Mucosa of stomach (tissue), 1 donor: Measurements from ENCODE around the gene VEGFA.
A peak's percentile ranks its signal among the peaks of the same experiment; 100 is the strongest.

Source experiments
- H3K27me3 ChIP-seq: one replicate; pipeline ENCODE4 v1.7.0; 2013; ENCODE audit warnings: mild to moderate bottlenecking, low read length; ENCODE audit not compliant: control insufficient read depth, insufficient read depth
- H3K36me3 ChIP-seq: one replicate; pipeline ENCODE4 v1.7.0; 2013; ENCODE audit warnings: low read length; ENCODE audit not compliant: control insufficient read depth, insufficient read depth
- H3K4me1 ChIP-seq: one replicate; pipeline ENCODE4 v1.7.0; 2013; ENCODE audit warnings: mild to moderate bottlenecking, low read length; ENCODE audit not compliant: control insufficient read depth, insufficient read depth
- H3K4me3 ChIP-seq: one replicate; pipeline ENCODE4 v1.7.0; 2013; ENCODE audit warnings: low read length
- H3K9ac ChIP-seq: one replicate; pipeline ENCODE4 v1.7.0; 2013; ENCODE audit warnings: mild to moderate bottlenecking, low read length, moderate library complexity
- H3K9me3 ChIP-seq: one replicate; pipeline ENCODE4 v1.7.0; 2013; ENCODE audit warnings: mild to moderate bottlenecking, low read length, moderate library complexity; ENCODE audit not compliant: control insufficient read depth
- donor health status: Pancreatic carcinoma.

Gene VEGFA

GRCh38 chr6:43788301-43788700 lies 18.3 kb downstream of the VEGFA start:
- peaks cover 8% of the 10 kb centered on the region for H3K36me3 ChIP-seq
- no peaks in the 10 kb centered on the region for H3K9me3 ChIP-seq
- no peak overlapping the region for H3K9ac ChIP-seq
- no peaks in the 10 kb centered on the region for H3K27me3 ChIP-seq
- H3K4me1 ChIP-seq: peaks cover 25% of the 10 kb centered on the region
- H3K4me3 ChIP-seq: no peak overlapping the region

- no peaks in the 10 kb centered on the region for H3K9me3 ChIP-seq
These were observed 19.4 kb downstream of the VEGFA start for GRCh38 chr6:43789447-43789846.

DNA sequence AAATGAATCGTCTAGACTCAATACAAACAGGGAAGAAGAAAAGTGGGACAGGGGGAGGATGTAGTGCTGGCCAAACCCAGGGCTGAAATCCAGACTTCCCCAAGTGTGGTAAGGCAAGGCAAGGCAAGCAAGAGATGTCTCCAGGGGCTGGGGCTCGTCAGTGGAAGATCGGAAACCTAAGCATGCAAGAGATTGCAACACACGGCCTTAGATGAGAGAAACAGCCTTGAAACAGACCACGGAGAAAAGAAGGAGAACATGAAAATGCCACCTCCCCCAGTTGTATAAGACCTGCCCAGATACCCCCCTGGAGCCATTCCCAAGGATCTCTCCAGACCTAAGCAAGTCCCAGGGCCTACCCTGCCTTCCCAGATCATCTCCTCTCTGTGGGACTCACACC lies 20.0 kb downstream of the VEGFA start:
- H3K9me3 ChIP-seq: no peaks in the 10 kb centered on the region
- H3K4me1 ChIP-seq: peaks cover 17% of the 10 kb centered on the region
- H3K9ac ChIP-seq: no peak overlapping the region
- no peaks in the 10 kb centered on the region for H3K27me3 ChIP-seq
- H3K36me3 ChIP-seq: no peaks in the 10 kb centered on the region
- H3K4me3 ChIP-seq: no peak overlapping the region

More at GRCh38 chr6:43789447-43789846, 19.4 kb downstream of the VEGFA start:
- H3K4me3 ChIP-seq: no peak overlapping the region
- H3K36me3 ChIP-seq: peaks cover 2% of the 10 kb centered on the region
- no peak overlapping the region for H3K9ac ChIP-seq
- peaks cover 17% of the 10 kb centered on the region for H3K4me1 ChIP-seq
- H3K27me3 ChIP-seq: no peaks in the 10 kb centered on the region

- Histone ChIP-seq H3K27me3 (no peaks in the 10 kb centered on the region), H3K9me3 (no peaks in the 10 kb centered on the region), H3K9ac (no peak overlapping the region), H3K36me3 (no peaks in the 10 kb centered on the region), H3K4me1 (peaks cover 6% of the 10 kb centered on the region), H3K4me3 (no peak overlapping the region)
These were observed 21.9 kb downstream of the VEGFA start for GRCh38 chr6:43791745-43792422.

DNA sequence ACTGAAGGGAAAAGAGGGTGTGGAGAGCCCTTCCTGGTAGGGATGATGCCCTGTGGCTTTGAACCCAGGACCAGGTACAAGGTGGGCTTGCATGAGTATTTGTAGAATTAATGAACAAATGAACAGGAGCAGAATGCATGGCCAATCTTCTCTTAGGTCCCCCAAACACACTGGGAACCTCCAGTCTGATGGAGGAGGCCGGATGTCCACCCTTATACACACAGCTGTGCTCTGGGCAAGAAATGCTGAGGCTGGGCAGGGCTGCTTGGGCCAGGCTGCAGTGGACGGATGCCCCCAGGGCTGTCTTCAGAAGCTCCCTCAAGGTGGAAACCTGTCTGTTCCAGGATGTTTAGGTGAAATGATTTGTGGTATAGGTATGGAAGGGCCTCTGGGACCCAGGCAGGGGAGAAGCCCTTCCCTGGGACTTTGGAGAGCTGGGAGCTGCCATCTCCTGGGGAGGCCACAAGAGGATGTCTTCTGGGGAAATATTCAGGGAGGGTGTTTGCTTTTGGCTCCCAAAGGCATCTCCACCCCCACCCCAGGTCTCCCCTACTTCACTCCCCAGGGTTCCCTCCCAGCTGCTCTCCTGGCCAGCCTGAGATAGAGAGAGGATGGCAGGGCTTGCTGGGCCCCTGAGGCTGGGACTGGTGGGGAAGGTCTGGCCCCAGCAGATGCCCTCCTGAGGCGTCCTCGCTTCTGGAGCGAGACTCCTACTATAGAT lies 23.3 kb downstream of the VEGFA start:
- Histone ChIP-seq H3K4me1 (peaks cover 14% of the 10 kb centered on the region), H3K9ac (no peak overlapping the region), H3K36me3 (no peaks in the 10 kb centered on the region), H3K9me3 (no peaks in the 10 kb centered on the region), H3K27me3 (no peaks in the 10 kb centered on the region), H3K4me3 (no peak overlapping the region)

- no peaks in the 10 kb centered on the region for H3K9me3 ChIP-seq
- H3K4me1 ChIP-seq: peaks cover 20% of the 10 kb centered on the region
- no peak overlapping the region for H3K9ac ChIP-seq
- no peak overlapping the region for H3K4me3 ChIP-seq
- no peaks in the 10 kb centered on the region for H3K27me3 ChIP-seq
- H3K36me3 ChIP-seq: no peaks in the 10 kb centered on the region
These were observed 23.8 kb downstream of the VEGFA start for GRCh38 chr6:43793875-43794242.

DNA sequence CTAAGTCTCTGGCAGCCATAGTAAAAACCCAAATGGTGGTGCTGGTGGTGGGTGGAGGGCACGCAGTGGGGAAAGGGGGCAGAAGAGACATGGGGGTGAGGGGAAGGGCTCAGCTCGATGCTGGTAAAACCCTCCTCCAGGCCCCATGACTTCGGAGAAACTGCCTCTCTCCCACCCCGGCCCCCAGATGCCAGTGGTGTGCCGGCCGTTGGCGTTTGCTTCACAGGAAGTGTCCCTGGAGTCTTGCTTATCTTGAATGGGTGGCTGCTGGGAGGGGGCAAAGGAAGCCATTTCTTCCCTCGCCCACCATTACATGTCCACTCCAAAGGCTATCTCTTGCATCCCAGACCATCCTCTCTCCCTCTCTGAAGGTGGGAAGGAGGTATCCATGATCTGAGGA lies 25.4 kb downstream of the VEGFA start:
- Histone ChIP-seq H3K4me3 (no peak overlapping the region), H3K9me3 (no peaks in the 10 kb centered on the region), H3K9ac (no peak overlapping the region), H3K36me3 (no peaks in the 10 kb centered on the region), H3K27me3 (no peaks in the 10 kb centered on the region), H3K4me1 (peaks cover 35% of the 10 kb centered on the region)

DNA sequence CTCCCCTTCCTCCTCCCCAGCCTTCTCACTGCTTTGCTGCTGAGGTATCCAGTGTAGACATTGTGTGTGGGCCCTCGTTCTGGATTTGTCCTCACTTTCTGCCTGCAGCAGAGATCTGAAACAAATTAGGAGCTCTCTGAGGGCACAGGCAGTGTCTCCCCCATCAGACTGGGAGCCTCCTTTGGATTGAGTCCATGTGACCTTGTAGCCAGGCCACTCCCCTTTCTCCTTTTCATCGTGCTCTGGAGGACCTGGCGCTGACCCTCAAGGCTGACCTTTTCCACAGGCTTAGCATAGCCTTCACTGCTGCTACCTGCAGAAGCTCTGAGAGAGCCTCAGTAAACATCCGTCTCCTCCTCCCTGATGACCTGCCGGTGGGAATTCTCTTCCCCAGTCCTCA lies 26.2 kb downstream of the VEGFA start:
- Histone ChIP-seq H3K4me1 (peaks cover 41% of the 10 kb centered on the region), H3K9ac (no peak overlapping the region), H3K4me3 (no peak overlapping the region), H3K36me3 (no peaks in the 10 kb centered on the region), H3K27me3 (no peaks in the 10 kb centered on the region), H3K9me3 (no peaks in the 10 kb centered on the region)

- Histone ChIP-seq H3K4me3 (no peak overlapping the region), H3K27me3 (no peaks in the 10 kb centered on the region), H3K9ac (no peak overlapping the region), H3K4me1 (peaks cover 51% of the 10 kb centered on the region), H3K36me3 (no peaks in the 10 kb centered on the region), H3K9me3 (no peaks in the 10 kb centered on the region)
These were observed 27.2 kb downstream of the VEGFA start for GRCh38 chr6:43796903-43797890.

GRCh38 chr6:43797919-43798318 lies 27.9 kb downstream of the VEGFA start:
- Histone ChIP-seq H3K36me3 (no peaks in the 10 kb centered on the region), H3K4me3 (no peak overlapping the region), H3K9ac (no peak overlapping the region), H3K4me1 (peaks cover 58% of the 10 kb centered on the region), H3K9me3 (no peaks in the 10 kb centered on the region), H3K27me3 (no peaks in the 10 kb centered on the region)

- Histone ChIP-seq H3K9ac (peak overlapping the region; percentile 64), H3K4me1 (peaks cover 68% of the 10 kb centered on the region), H3K36me3 (no peaks in the 10 kb centered on the region)
These were observed 28.9 kb downstream of the VEGFA start for GRCh38 chr6:43798688-43799444.

More at GRCh38 chr6:43798688-43799444, 28.9 kb downstream of the VEGFA start:
- H3K9me3 ChIP-seq: no peaks in the 10 kb centered on the region
- no peak overlapping the region for H3K4me3 ChIP-seq
- H3K27me3 ChIP-seq: no peaks in the 10 kb centered on the region
